Mucosa of rectum (tissue), 2 donors: Measurements from ENCODE around the gene EIF4E2.
A peak's percentile ranks its signal among the peaks of the same experiment; 100 is the strongest.

Experiments used
- H3K27ac ChIP-seq, 2 donors: one replicate each; pipeline ENCODE4 v1.7.0; 2013; ENCODE audit warnings: inconsistent platforms in 2 of 2, low read depth in 2 of 2, low read length in 2 of 2
- H3K27me3 ChIP-seq, 2 donors: one replicate each; pipeline ENCODE4 v1.7.0; 2013; ENCODE audit warnings: low read length in 2 of 2; ENCODE audit not compliant: control insufficient read depth in 2 of 2, insufficient read depth in 2 of 2
- H3K36me3 ChIP-seq, 2 donors: one replicate each; pipeline ENCODE4 v1.7.0; 2013; ENCODE audit warnings: low read length in 2 of 2; ENCODE audit not compliant: control insufficient read depth in 2 of 2, insufficient read depth in 2 of 2
- H3K4me1 ChIP-seq, 2 donors: one replicate each; pipeline ENCODE4 v1.7.0; 2013; ENCODE audit warnings: low read length in 2 of 2, mild to moderate bottlenecking in 1 of 2; ENCODE audit not compliant: control insufficient read depth in 2 of 2, insufficient read depth in 2 of 2
- H3K4me3 ChIP-seq, 2 donors: one replicate each; pipeline ENCODE4 v1.7.0; 2013; ENCODE audit warnings: low read length in 2 of 2
- H3K9ac ChIP-seq, 2 donors: one replicate each; pipeline ENCODE4 v1.7.0; 2013; ENCODE audit warnings: low read length in 2 of 2, low read depth in 1 of 2, mild to moderate bottlenecking in 1 of 2
- H3K9me3 ChIP-seq, 2 donors: one replicate each; pipeline ENCODE4 v1.7.0; 2013; ENCODE audit warnings: low read length in 2 of 2; ENCODE audit not compliant: control insufficient read depth in 2 of 2
- donor health status: healthy.
- donor health status: Normal muscosa, but diverticular disease.

EIF4E2 gene, protein sequence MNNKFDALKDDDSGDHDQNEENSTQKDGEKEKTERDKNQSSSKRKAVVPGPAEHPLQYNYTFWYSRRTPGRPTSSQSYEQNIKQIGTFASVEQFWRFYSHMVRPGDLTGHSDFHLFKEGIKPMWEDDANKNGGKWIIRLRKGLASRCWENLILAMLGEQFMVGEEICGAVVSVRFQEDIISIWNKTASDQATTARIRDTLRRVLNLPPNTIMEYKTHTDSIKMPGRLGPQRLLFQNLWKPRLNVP

DNA sequence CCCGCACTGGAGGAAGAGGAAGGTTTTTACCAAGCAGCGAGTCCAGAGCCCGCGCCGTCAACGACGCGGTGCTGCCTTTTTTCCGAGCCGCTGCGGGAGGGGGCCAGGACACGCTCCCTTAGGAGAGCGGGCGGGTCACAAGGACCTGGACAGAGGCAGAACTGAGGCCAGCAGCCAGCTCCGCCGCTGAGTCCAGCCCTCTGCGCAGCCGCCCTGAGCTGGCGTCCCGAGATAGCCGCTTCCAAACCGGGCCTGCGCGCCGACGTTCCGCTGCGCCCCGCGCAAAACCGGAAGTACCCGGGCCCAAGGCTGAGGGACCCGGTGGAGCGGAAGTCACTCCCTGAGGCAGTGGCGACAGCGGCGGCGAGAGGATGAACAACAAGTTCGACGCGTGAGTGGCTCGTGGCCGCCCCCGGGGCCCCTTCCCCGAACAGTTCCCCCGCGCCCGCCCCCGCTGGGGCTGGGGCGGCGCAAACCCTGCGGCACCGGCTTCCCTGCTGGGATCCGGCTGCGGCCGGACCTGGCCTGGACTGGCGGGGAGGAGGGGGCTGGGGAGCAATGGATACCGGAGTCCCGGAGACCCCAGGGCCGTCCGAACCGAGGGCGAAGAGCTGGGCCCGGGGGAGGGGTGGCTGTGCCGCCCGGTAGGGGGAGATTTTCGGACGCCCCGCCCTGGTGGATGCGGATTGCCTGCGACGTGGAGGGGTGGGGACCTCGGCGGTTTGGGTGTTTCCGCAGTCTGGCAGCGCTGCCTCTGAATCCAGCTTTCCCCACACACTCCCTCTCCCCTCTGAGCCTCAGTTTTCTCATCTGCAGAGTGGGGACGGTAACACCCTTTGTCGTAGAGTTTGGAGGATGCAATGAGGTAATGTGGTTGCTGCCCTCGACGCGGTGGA, at the start of gene EIF4E2, which contains the start of gene TIGD1:
EIF4E2 (plus strand) TSS at position 336 of the 896 bp plus-strand sequence; CDS start at position 372, 36 bp downstream.
TIGD1 (minus strand) TSS at position 204 of the 896 bp plus-strand sequence. CDS start 675 bp downstream, outside the sequence.
- H3K4me1 ChIP-seq: peaks cover 3 to 10% of the 10 kb centered on the region in 2 donors
- H3K27me3 ChIP-seq: no peaks in the 10 kb centered on the region
- H3K36me3 ChIP-seq: peaks cover 5 to 10% of the 10 kb centered on the region in 2 donors
- no peaks in the 10 kb centered on the region for H3K9me3 ChIP-seq
- peak within 1 kb of the TSS; percentile 72 to 96 for H3K9ac ChIP-seq
- peak within 1 kb of the TSS; percentile 91 to 97 for H3K4me3 ChIP-seq
- H3K27ac ChIP-seq: peak within 1 kb of the TSS; percentile 98

GRCh38 chr2:232501331-232501771, 49.1 kb upstream of the EIF4E2 start:
- no peaks in the 10 kb centered on the region for H3K4me1 ChIP-seq
- H3K9ac ChIP-seq: no peak overlapping the region
- H3K36me3 ChIP-seq: no peaks in the 10 kb centered on the region
- H3K4me3 ChIP-seq: no peak overlapping the region
- H3K9me3 ChIP-seq: no peaks in the 10 kb centered on the region
- no peak overlapping the region for H3K27ac ChIP-seq
- peaks cover 17 to 22% of the 10 kb centered on the region in 2 donors for H3K27me3 ChIP-seq

DNA sequence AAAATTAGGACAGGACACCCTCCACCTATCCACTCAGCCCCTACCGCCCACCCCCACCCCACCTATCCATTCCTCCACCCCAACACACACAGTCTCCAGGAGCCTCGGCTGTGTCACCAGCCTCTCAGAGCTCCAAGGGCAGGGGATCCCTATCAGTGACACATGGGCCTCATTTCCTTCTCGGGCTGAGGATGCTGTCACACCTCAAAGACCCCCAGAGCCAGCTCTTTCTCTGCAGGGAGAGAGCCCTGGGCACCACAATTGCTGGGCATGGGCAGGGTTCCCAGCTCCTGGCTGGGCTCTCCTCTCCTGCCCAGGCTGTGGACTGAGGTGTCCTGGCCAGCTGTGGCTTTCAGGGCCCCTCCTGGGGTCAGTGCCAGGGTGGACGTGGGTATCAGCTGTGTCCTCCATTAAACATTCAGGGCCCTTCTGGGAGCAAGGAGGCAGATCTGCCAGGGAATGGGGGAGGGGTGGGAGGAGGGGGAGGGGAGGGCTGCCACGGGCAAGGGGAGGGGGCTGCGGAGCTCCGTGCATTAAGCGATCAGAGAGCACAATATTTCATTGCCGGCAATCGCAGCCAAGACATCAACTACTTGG, 48.6 kb upstream of the EIF4E2 start:
- H3K9me3 ChIP-seq: no peaks in the 10 kb centered on the region
- H3K4me3 ChIP-seq: no peak overlapping the region
- no peaks in the 10 kb centered on the region for H3K36me3 ChIP-seq
- no peaks in the 10 kb centered on the region for H3K4me1 ChIP-seq
- H3K9ac ChIP-seq: no peak overlapping the region
- H3K27me3 ChIP-seq: peaks cover 20 to 26% of the 10 kb centered on the region in 2 donors
- H3K27ac ChIP-seq: no peak overlapping the region

GRCh38 chr2:232502511-232502910, 48.0 kb upstream of the EIF4E2 start:
- H3K27ac ChIP-seq: no peak overlapping the region
- no peak overlapping the region for H3K4me3 ChIP-seq
- H3K9me3 ChIP-seq: no peaks in the 10 kb centered on the region
- no peak overlapping the region for H3K9ac ChIP-seq
- no peaks in the 10 kb centered on the region for H3K4me1 ChIP-seq
- peaks cover 21 to 26% of the 10 kb centered on the region in 2 donors for H3K27me3 ChIP-seq
- H3K36me3 ChIP-seq: no peaks in the 10 kb centered on the region

DNA sequence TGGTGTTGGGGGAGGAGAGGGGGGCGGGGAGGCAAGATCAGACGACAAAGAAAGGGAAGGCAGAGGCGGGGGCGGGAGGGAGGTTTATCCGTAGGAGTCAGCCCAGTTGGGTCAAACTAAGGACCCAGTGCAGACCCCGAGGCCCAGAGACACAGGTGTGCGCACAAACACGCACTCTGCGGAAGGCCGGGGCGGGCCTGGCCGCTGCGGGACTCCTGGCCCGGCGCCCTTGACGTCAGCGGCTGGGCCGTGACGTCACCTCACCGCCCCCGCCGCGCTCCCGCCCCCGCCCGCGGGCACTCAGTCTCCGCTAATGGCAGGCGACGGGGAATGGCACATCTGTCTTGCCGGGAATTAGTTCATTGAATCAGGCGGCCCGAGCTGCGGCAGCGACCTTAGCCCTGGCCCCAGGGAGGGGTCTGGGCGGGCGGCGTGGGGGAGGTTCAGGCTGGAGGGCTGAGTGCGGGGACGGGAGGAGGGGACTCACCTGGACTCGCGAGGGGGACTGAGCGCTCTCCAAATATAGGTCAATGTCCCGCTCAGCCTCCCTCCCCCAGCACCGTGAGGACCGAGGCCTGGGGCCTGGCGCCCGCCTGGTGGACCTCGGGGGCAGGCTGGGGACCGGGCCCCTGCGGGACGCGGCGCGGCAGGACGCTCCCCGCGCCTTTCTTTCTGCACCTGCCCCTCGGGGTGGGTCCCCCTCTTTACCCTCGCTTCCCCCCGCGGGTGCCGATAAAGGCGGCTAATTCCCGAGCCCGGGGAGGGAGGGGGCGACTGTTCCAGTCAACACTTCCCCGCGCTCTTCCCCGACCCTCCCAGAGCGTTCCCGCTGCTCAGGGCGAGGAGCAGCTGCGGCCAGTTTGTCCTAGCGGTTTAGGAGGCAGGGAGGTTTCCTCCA, 47.3 kb upstream of the EIF4E2 start:
- Histone ChIP-seq H3K36me3 (no peaks in the 10 kb centered on the region), H3K4me3 (peak overlapping the region; percentile 9 to 38), H3K27me3 (peaks cover 22 to 26% of the 10 kb centered on the region in 2 donors), H3K9me3 (no peaks in the 10 kb centered on the region), H3K27ac (no peak overlapping the region), H3K9ac (no peak overlapping the region), H3K4me1 (no peaks in the 10 kb centered on the region)

DNA sequence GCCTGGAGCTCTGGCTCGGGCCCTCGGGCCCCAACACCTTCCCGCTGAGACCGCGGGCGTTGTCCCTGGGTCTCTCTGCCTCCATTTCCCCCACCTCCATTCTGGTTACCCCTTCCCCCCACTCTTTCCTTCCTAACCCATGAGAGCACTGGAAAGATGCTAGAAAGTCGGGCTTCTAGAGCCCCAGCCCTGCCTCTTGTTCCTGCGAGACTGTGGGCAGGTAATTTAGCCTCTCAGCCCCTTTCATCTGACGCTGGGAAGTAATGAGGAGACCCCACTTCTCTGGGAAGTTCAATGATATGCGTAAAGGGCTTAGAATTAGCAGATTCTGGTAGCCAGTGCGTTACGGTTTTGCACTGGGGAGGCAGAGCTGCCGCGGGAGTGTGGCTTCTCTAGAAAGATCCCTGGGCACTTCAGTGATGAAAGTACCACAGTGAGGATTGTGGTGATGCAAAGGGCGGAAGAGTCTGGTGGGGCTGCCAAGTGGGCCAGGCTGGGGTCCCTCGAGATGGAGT, 46.6 kb upstream of the EIF4E2 start:
- peak overlapping the region in 1 of 2 donors; percentile 9 for H3K4me3 ChIP-seq
- H3K4me1 ChIP-seq: no peaks in the 10 kb centered on the region
- no peak overlapping the region for H3K9ac ChIP-seq
- no peaks in the 10 kb centered on the region for H3K9me3 ChIP-seq
- no peak overlapping the region for H3K27ac ChIP-seq
- H3K27me3 ChIP-seq: peaks cover 22 to 26% of the 10 kb centered on the region in 2 donors
- no peaks in the 10 kb centered on the region for H3K36me3 ChIP-seq

GRCh38 chr2:232504438-232504837, 46.1 kb upstream of the EIF4E2 start:
- no peak overlapping the region for H3K4me3 ChIP-seq
- no peaks in the 10 kb centered on the region for H3K9me3 ChIP-seq
- no peaks in the 10 kb centered on the region for H3K36me3 ChIP-seq
- H3K27me3 ChIP-seq: peaks cover 22 to 26% of the 10 kb centered on the region in 2 donors
- H3K27ac ChIP-seq: no peak overlapping the region
- no peaks in the 10 kb centered on the region for H3K4me1 ChIP-seq
- no peak overlapping the region for H3K9ac ChIP-seq

DNA sequence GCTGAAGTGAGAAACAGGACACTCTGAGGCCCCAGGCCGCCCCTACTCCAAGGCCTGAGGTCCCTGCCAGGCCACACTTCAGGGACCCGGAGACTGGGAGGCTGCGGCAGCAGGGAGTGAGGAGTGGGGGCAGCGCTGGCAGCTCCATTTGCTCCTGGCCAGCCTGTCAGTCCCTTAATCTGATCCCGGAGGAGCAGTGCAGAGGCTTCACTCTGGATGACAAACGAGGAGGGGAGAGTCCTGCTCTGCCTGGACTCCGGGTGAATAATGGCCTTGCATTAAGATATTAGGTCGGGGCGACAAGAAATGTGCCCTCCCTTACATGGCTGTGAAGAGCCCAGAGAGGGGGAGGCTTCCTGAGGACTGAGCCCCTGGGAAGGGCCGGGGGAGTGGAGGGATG, 44.6 kb upstream of the EIF4E2 start:
- Histone ChIP-seq H3K9ac (no peak overlapping the region), H3K9me3 (no peaks in the 10 kb centered on the region), H3K36me3 (no peaks in the 10 kb centered on the region), H3K27ac (no peak overlapping the region), H3K4me3 (no peak overlapping the region), H3K4me1 (no peaks in the 10 kb centered on the region), H3K27me3 (peaks cover 21 to 26% of the 10 kb centered on the region in 2 donors)

DNA sequence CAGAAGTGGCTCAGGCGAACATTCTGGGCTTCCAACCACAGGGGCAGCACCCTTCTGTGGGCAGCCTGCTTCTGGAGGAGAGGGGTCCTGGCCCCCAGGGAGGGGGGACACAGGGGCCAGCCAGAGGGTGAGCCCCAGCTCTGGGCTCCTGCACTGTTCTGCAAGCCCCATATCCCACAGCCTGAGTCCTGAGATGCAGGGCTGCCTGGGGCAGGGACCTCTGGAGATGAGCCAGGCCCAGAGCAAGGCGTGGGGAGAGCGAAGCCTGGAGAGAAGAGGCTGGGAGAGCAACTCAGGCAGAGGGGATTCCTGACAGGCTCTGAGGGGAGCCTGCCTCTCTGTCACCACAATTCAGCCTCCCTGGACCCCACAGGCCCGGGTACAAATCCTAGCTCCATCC, 43.8 kb upstream of the EIF4E2 start:
- peaks cover 22 to 24% of the 10 kb centered on the region in 2 donors for H3K27me3 ChIP-seq
- H3K27ac ChIP-seq: no peak overlapping the region
- no peak overlapping the region for H3K9ac ChIP-seq
- H3K4me1 ChIP-seq: no peaks in the 10 kb centered on the region
- H3K4me3 ChIP-seq: no peak overlapping the region
- H3K9me3 ChIP-seq: no peaks in the 10 kb centered on the region
- no peaks in the 10 kb centered on the region for H3K36me3 ChIP-seq
